Common myeloid progenitor, CD34-positive (primary cell): ENCODE results near the gene SAG.
A peak's percentile ranks its signal among the peaks of the same experiment; 100 is the strongest.

Source experiments
- CTCF ChIA-PET: fragments of 350-600 bp; sonication (Branson Sonifier 250); formaldehyde crosslinking; loops from one replicate; lab custom pipeline; 2021; ENCODE audit warnings: antibody characterized with exemption; lab: Charles Lee
- POLR2A ChIA-PET: fragments of 350-600 bp; sonication (Branson Sonifier 250); formaldehyde crosslinking; loops from one replicate; lab custom pipeline; 2021; ENCODE audit warnings: antibody characterized with exemption; lab: Charles Lee
- DNase-seq, 3 donors: peaks; one replicate each; pipeline versions ENCODE4 v3.0.0 to v3.0.0-alpha.2; 2013
- H3K27ac ChIP-seq, 2 experiments: 1 replicate in 1 of 2; 2 replicates in 1 of 2; pipeline ENCODE4 v1.7.0; 2013; ENCODE audit warnings: inconsistent platforms in 2 of 2, low read length in 2 of 2, mild to moderate bottlenecking in 2 of 2, low read depth in 1 of 2, moderate library complexity in 1 of 2; ENCODE audit not compliant: severe bottlenecking in 2 of 2, insufficient read depth in 1 of 2, poor library complexity in 1 of 2
- H3K27me3 ChIP-seq, 5 experiments: replicated peaks in 2 of 5; 1 replicate in 3 of 5; 2 replicates in 2 of 5; pipeline versions ENCODE4 v1.6.1 to v1.7.0; 2013; ENCODE audit warnings: low read length in 4 of 5, mild to moderate bottlenecking in 2 of 5, moderate library complexity in 2 of 5, inconsistent platforms in 1 of 5; ENCODE audit not compliant: insufficient read depth in 5 of 5, control insufficient read depth in 4 of 5
- H3K36me3 ChIP-seq, 4 experiments: 1 replicate in 2 of 4; 2 replicates in 2 of 4; pipeline versions ENCODE4 v1.6.1 to v1.7.0; 2013; ENCODE audit warnings: low read length in 3 of 4, control low read depth in 1 of 4, mild to moderate bottlenecking in 1 of 4; ENCODE audit not compliant: control insufficient read depth in 4 of 4, insufficient read depth in 4 of 4
- H3K4me1 ChIP-seq, 4 experiments: 1 replicate in 3 of 4; 2 replicates in 1 of 4; pipeline versions ENCODE4 v1.6.1 to v1.7.1; 2013; ENCODE audit warnings: low read length in 3 of 4, mild to moderate bottlenecking in 3 of 4, control low read depth in 1 of 4, inconsistent platforms in 1 of 4, moderate library complexity in 1 of 4; ENCODE audit not compliant: control insufficient read depth in 4 of 4, insufficient read depth in 4 of 4; ENCODE audit errors: control extremely low read depth in 1 of 4
- H3K4me3 ChIP-seq, 7 experiments: 1 replicate in 4 of 7; 2 replicates in 3 of 7; pipeline versions ENCODE4 v1.5.1 to v1.7.0; 2013; ENCODE audit warnings: mild to moderate bottlenecking in 7 of 7, low read length in 6 of 7, moderate library complexity in 6 of 7, inconsistent platforms in 2 of 7, low read depth in 2 of 7, control low read depth in 1 of 7; ENCODE audit not compliant: insufficient read depth in 4 of 7, control insufficient read depth in 1 of 7; ENCODE audit errors: extremely low read depth in 1 of 7
- H3K9me3 ChIP-seq, 5 experiments: 1 replicate in 4 of 5; 2 replicates in 1 of 5; pipeline versions ENCODE4 v1.6.1 to v1.7.1; 2013; ENCODE audit warnings: low read length in 4 of 5, mild to moderate bottlenecking in 2 of 5, inconsistent platforms in 1 of 5, low read depth in 1 of 5, moderate library complexity in 1 of 5; ENCODE audit not compliant: control insufficient read depth in 4 of 5, insufficient read depth in 2 of 5; ENCODE audit errors: control extremely low read depth in 1 of 5
- WGBS: methylation state at CpG from one replicate; pipeline ENCODE4 v1.1.5; 2013; ENCODE audit not compliant: insufficient coverage; 5-methylcytosine and 5-hydroxymethylcytosine counted together

SAG gene

GRCh38 chr2:233353101-233353768 lies 45.6 kb downstream of the SAG start:
- POLR2A ChIA-PET = no interaction called here
- 80% methylated on average over 17 of the region's 22 CpGs for WGBS

GRCh38 chr2:233353769-233354499 lies 46.3 kb downstream of the SAG start, which contains the start of gene DGKD:
Gene DGKD (plus strand): TSS chr2:233354494. CDS start chr2:233354519, 25 bp downstream.
- ChIA-PET CTCF (interaction anchor here (0.6 to 1.6 kb wide), 6 partner anchors 10 to 88 kb away, joined by 3 to 8 read pairs (median 4); no protein-coding TSS in a partner anchor), POLR2A (no interaction called here)
- Histone ChIP-seq H3K9me3 (no peaks in the 10 kb centered on the region), H3K36me3 (peaks cover 0 to 4% (median 0%) of the 10 kb centered on the region in 4 experiments), H3K27me3 (no peaks in the 10 kb centered on the region), H3K4me3 (peak within 1 kb of the TSS; percentile 55 to 89 (median 78)), H3K4me1 (peaks cover 43 to 78% (median 57%) of the 10 kb centered on the region in 4 experiments), H3K27ac (no peak within 1 kb of the TSS)
- DNase-seq = peak; percentile 43 to 73 (median 66)
- WGBS = 3% methylated on average over 31 of the region's 56 CpGs

More at GRCh38 chr2:233353101-233353768, 45.6 kb downstream of the SAG start:
- H3K36me3 ChIP-seq = peaks cover 0 to 4% (median 0%) of the 10 kb centered on the region in 4 experiments
- CTCF ChIA-PET = interaction anchor here (0.5 to 1.6 kb wide), 7 partner anchors 10 to 88 kb away, joined by 3 to 8 read pairs (median 3); no protein-coding TSS in a partner anchor
- H3K27me3 ChIP-seq = peaks cover 0 to under 1% (median 0%) of the 10 kb centered on the region in 5 experiments
- peaks cover 43 to 78% (median 58%) of the 10 kb centered on the region in 4 experiments for H3K4me1 ChIP-seq
- no peak overlapping the region for H3K27ac ChIP-seq
- DNase-seq = no peak
- peak overlapping the region in 5 of 7 experiments; percentile 55 to 68 (median 64) for H3K4me3 ChIP-seq
- H3K9me3 ChIP-seq = no peaks in the 10 kb centered on the region

GRCh38 chr2:233354500-233354924 lies 46.9 kb downstream of the SAG start:
- no peaks in the 10 kb centered on the region for H3K9me3 ChIP-seq
- ChIA-PET POLR2A (no interaction called here), CTCF (interaction anchor here (1.4 to 1.6 kb wide), 3 partner anchors 21 to 33 kb away, joined by 3 to 8 read pairs (median 6); no protein-coding TSS in a partner anchor)
- H3K27me3 ChIP-seq = no peaks in the 10 kb centered on the region
- H3K27ac ChIP-seq = no peak overlapping the region
- H3K4me1 ChIP-seq = peaks cover 40 to 72% (median 52%) of the 10 kb centered on the region in 4 experiments
- WGBS = 0% methylated on average over 43 of the region's 77 CpGs
- H3K36me3 ChIP-seq = peaks cover 0 to 4% (median 0%) of the 10 kb centered on the region in 4 experiments
- peak overlapping the region; percentile 55 to 89 (median 78) for H3K4me3 ChIP-seq
- DNase-seq = no peak

GRCh38 chr2:233354971-233355574 lies 47.5 kb downstream of the SAG start:
- H3K27ac ChIP-seq = no peak overlapping the region
- WGBS = 6% methylated on average over 43 of the region's 46 CpGs
- POLR2A ChIA-PET = no interaction called here

DNA sequence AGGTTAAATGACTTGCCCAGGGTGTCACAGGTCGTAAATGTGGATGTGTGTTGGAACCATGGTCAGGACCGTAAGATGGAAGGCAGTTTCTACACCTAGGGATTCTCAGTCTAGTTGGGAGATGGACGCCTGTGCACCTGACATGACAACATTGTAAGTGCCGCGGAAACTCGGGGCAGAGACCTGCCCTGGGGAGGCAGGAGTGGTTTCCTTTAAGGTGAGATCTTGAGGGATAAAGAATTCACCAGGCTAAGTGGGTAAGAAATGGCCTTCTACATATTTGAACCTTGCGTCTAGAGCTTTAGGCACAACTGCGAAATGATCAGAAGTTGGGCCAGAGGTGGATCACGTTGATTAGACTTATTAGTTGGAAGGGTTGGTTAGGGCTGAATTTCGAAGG lies 48.3 kb downstream of the SAG start:
- DNase-seq = no peak
- peak overlapping the region in 3 of 7 experiments; percentile 78 to 89 (median 81) for H3K4me3 ChIP-seq
- no peak overlapping the region for H3K27ac ChIP-seq
- CTCF ChIA-PET = interaction anchor here (0.9 to 2.9 kb wide), 5 partner anchors 10 to 88 kb away, joined by 3 to 12 read pairs (median 3); no protein-coding TSS in a partner anchor
- POLR2A ChIA-PET = interaction anchor here (0.6 kb wide), 1 partner anchor 89 kb away, joined by 3 read pairs; no protein-coding TSS in a partner anchor
- no peaks in the 10 kb centered on the region for H3K9me3 ChIP-seq
- H3K4me1 ChIP-seq = peaks cover 27 to 59% (median 39%) of the 10 kb centered on the region in 4 experiments
- 95% methylated on average over 8 of the region's 10 CpGs for WGBS
- no peaks in the 10 kb centered on the region for H3K27me3 ChIP-seq
- peaks cover 0 to 4% (median 0%) of the 10 kb centered on the region in 4 experiments for H3K36me3 ChIP-seq

More at GRCh38 chr2:233354971-233355574, 47.5 kb downstream of the SAG start:
- Histone ChIP-seq H3K9me3 (no peaks in the 10 kb centered on the region), H3K36me3 (peaks cover 0 to 4% (median 0%) of the 10 kb centered on the region in 4 experiments), H3K4me1 (peaks cover 36 to 67% (median 47%) of the 10 kb centered on the region in 4 experiments), H3K4me3 (peak overlapping the region; percentile 55 to 89 (median 78)), H3K27me3 (no peaks in the 10 kb centered on the region)
- peak in 1 of 3 donors; percentile 22 for DNase-seq
- CTCF ChIA-PET = interaction anchor here (1.1 to 1.4 kb wide), 2 partner anchors 11 to 23 kb away, joined by 3 read pairs; no protein-coding TSS in a partner anchor

- no peak overlapping the region for H3K27ac ChIP-seq
- POLR2A ChIA-PET = interaction anchor here (0.6 kb wide), 1 partner anchor 89 kb away, joined by 3 read pairs; no protein-coding TSS in a partner anchor
- WGBS = 79% methylated on average over 3 of the region's 4 CpGs
- peaks cover 22 to 53% (median 33%) of the 10 kb centered on the region in 4 experiments for H3K4me1 ChIP-seq
- H3K36me3 ChIP-seq = peaks cover 0 to 4% (median 1%) of the 10 kb centered on the region in 4 experiments
- H3K27me3 ChIP-seq = no peaks in the 10 kb centered on the region
- no peak for DNase-seq
- CTCF ChIA-PET = interaction anchor here (0.9 to 2.9 kb wide), 4 partner anchors 10 to 87 kb away, joined by 3 to 12 read pairs (median 4); no protein-coding TSS in a partner anchor
- H3K4me3 ChIP-seq = peak overlapping the region in 1 of 7 experiments; percentile 4
- H3K9me3 ChIP-seq = no peaks in the 10 kb centered on the region
Measured at GRCh38 chr2:233356546-233357308, 49.1 kb downstream of the SAG start.
